Erythroblast (primary cell): ENCODE measurements around the gene RTP2.

Source experiments
- GATA1 ChIP-seq: IDR thresholded peaks from 2 replicates; pipeline ENCODE4 v1.6.1; 2011; ENCODE audit warnings: low read depth, mild to moderate bottlenecking, control low read depth, low read length, moderate library complexity
- POLR2A ChIP-seq: IDR thresholded peaks from 2 replicates; pipeline ENCODE4 v1.6.1; 2011; ENCODE audit warnings: mild to moderate bottlenecking, low read length

DNA sequence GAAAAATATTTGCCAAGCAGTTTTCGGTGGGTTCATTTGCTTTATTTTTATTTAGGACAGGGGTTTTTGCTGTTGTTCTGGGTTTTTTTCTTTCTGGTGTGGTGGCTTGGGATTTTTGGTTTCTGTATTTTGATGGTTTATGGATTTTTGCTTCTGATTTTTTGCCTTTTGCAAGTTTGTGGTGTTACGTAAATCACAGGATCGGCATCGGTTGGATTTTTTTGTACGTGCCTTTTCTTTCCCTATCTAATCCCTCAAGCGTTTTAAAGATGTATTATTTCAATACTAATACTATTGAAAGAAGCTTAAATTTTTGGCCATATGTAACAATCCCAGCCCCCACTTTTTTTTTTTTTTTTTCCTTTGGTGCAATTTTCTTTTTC, 43.7 kb upstream of the RTP2 start:
- TF ChIP-seq POLR2A (no peak), GATA1 (no peak)
